Spleen (tissue), 11 donors: ENCODE data around the gene BMX. TPM values are rescaled to one million over a fixed set of nuclear protein-coding genes. Genes with fewer than 3 reads are reported as not detected.

Experiments used
- DNase-seq: peaks from one replicate; pipeline ENCODE4 v3.0.0-alpha.2; 2020
- H3K27ac ChIP-seq, 8 donors: fragments of 200-600 bp; sonication (generic) in 7 of 8; 1 replicate in 4 of 8; 2 replicates in 4 of 8; pipeline versions ENCODE4 v1.5.0 to v1.8.0; 2016 to 2021; ENCODE audit warnings: inconsistent platforms in 4 of 8, mild to moderate bottlenecking in 4 of 8, moderate library complexity in 1 of 8
- H3K27me3 ChIP-seq, 7 donors: fragments of 200-600 bp; sonication (generic) in 6 of 7; replicated peaks in 1 of 7; 1 replicate in 4 of 7; 2 replicates in 3 of 7; pipeline versions ENCODE4 v1.5.0 to v1.8.0; 2016 to 2021; ENCODE audit warnings: inconsistent platforms in 3 of 7, mild to moderate bottlenecking in 1 of 7
- H3K36me3 ChIP-seq, 6 donors: fragments of 200-600 bp; sonication (generic) in 5 of 6; 1 replicate in 4 of 6; 2 replicates in 2 of 6; pipeline versions ENCODE4 v1.5.0 to v1.8.0; 2016 to 2021; ENCODE audit warnings: inconsistent platforms in 2 of 6
- H3K4me1 ChIP-seq, 6 donors: fragments of 200-600 bp; sonication (generic) in 5 of 6; 1 replicate in 3 of 6; 2 replicates in 3 of 6; pipeline versions ENCODE4 v1.5.0 to v1.8.0; 2016 to 2021; ENCODE audit warnings: inconsistent platforms in 3 of 6
- H3K4me3 ChIP-seq, 8 donors: fragments of 200-600 bp; sonication (generic) in 7 of 8; 1 replicate in 4 of 8; 2 replicates in 4 of 8; pipeline versions ENCODE4 v1.5.0 to v1.8.0; 2016 to 2021; ENCODE audit warnings: inconsistent platforms in 4 of 8, mild to moderate bottlenecking in 4 of 8, moderate library complexity in 2 of 8
- H3K9me3 ChIP-seq, 8 donors: fragments of 200-600 bp; sonication (generic) in 7 of 8; 1 replicate in 4 of 8; 2 replicates in 4 of 8; pipeline versions ENCODE4 v1.5.0 to v1.8.0; 2016 to 2021; ENCODE audit warnings: inconsistent platforms in 4 of 8
- POLR2A ChIP-seq, 3 donors: fragments of 450-650 bp; IDR thresholded peaks; one replicate each; pipeline ENCODE4 v1.5.1; 2017; ENCODE audit warnings: antibody characterized with exemption in 3 of 3, mild to moderate bottlenecking in 1 of 3
- POLR2AphosphoS5 ChIP-seq, 3 donors: sonication (generic); formaldehyde crosslinking; IDR thresholded peaks; one replicate each; pipeline ENCODE4 v1.5.1; 2017; ENCODE audit warnings: antibody characterized with exemption in 3 of 3
- WGBS, 5 donors: extraction: QIAGEN DNeasy Blood & Tissue Kit in 3 of 5; methylation state at CpG; one replicate each; pipeline versions ENCODE4 v1.1.5 to v1.1.7; 2013 to 2018; 5-methylcytosine and 5-hydroxymethylcytosine counted together
- intact Hi-C: fragments of 100-400 bp; cut with DNase I; formaldehyde crosslinking; loops from one replicate; pipeline ENCODE4 v1.15.0; 2023; ENCODE audit warnings: low total_unique reads
- polyA plus RNA-seq, 3 donors: library from polyadenylated mRNA; stranded (reverse); fragments of 200-250 nt; gene quantifications; one replicate each; pipeline ENCODE4 v1.2.1, GENCODE V29; 2013
- total RNA-seq, 7 donors: library from RNA; depleted of rRNA in 3 of 7; stranded (reverse); fragments of >200 nt in 3 of 7; fragmentation: NEBNext Ultra II Directional in 4 of 7; extraction: Animal tissue kit (Norgen Biotek cat#: 25700) in 4 of 7; gene quantifications; one replicate each; pipeline versions ENCODE4 v1.1.0 to v1.2.1, GENCODE V29; 2016 to 2021
- TF ChIP-seq, protein P1 (sequence below), 11 experiments: fragments of 200-600 bp in 7 of 11; fragments of 450-650 bp in 4 of 11; sonication (generic) in 4 of 11; IDR thresholded peaks in 8 of 11; conservative IDR thresholded peaks in 3 of 11; 1 replicate in 7 of 11; 2 replicates in 4 of 11; pipeline versions ENCODE4 v1.4.0 to v1.8.0; 2016 to 2021; ENCODE audit warnings: antibody characterized with exemption in 11 of 11, inconsistent platforms in 4 of 11, mild to moderate bottlenecking in 1 of 11
- donor health status: healthy with polysubstance abuse.
- donor health status: DM: no; HTN: no; CAD: no; lungs with moderate emphysema.
- donor health status: DM: no; HTN: no; CAD: no.
- donor health status: Bipolar disorder and iron deficiency.
- donor health status: healthy.
- donor health status: DM: no; HTN: no; CAD: no.
- donor health status: DM: yes; HTN: yes; CAD: no.

BMX gene
- total and polyA plus RNA-seq, 10 donors, result 0.67 to 7.4 (median 2.6) TPM

DNA sequence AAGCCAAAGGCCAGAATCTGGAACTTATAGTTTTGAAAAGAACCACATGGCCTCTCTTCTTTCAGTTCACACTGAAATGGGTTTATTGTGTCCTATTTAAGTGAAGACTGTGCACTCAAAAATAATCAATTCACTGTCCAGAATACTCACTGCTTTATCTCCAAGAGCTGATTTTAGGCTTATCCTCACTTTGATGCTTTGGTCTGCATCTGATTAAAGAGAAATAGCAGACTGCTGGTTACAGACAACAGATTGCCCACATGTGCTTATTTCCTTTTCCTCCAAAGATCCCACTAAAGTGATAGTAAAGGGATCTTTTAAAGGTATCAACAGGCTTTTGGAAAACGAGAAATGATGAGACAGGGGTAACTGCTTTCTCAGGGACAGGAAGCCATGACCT, 69.5 kb downstream of the BMX start:
- intact Hi-C loops, result no loop called here
- H3K4me3 ChIP-seq, result no peak overlapping the region
- TF ChIP-seq POLR2A (IDR thresholded peaks at IDR 0.05) (no peak), POLR2AphosphoS5 (IDR thresholded peaks at IDR 0.05) (no peak)
- TF ChIP-seq, protein P1, sequence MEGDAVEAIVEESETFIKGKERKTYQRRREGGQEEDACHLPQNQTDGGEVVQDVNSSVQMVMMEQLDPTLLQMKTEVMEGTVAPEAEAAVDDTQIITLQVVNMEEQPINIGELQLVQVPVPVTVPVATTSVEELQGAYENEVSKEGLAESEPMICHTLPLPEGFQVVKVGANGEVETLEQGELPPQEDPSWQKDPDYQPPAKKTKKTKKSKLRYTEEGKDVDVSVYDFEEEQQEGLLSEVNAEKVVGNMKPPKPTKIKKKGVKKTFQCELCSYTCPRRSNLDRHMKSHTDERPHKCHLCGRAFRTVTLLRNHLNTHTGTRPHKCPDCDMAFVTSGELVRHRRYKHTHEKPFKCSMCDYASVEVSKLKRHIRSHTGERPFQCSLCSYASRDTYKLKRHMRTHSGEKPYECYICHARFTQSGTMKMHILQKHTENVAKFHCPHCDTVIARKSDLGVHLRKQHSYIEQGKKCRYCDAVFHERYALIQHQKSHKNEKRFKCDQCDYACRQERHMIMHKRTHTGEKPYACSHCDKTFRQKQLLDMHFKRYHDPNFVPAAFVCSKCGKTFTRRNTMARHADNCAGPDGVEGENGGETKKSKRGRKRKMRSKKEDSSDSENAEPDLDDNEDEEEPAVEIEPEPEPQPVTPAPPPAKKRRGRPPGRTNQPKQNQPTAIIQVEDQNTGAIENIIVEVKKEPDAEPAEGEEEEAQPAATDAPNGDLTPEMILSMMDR (IDR thresholded peaks at IDR 0.05 in 8 of 11, conservative IDR thresholded peaks at IDR 0.05 in 3 of 11), result no peak
- no peak for DNase-seq
- H3K4me1 ChIP-seq, result no peaks in the 10 kb centered on the region
- H3K9me3 ChIP-seq, result no peaks in the 10 kb centered on the region
- H3K27ac ChIP-seq, result no peak overlapping the region
- no peaks in the 10 kb centered on the region for H3K36me3 ChIP-seq
- WGBS, 5 donors, result 20 to 31% (median 24%) methylated on average over 1 of the region's 1 CpG
- peaks cover 0 to 48% (median 0%) of the 10 kb centered on the region in 7 donors for H3K27me3 ChIP-seq

DNA sequence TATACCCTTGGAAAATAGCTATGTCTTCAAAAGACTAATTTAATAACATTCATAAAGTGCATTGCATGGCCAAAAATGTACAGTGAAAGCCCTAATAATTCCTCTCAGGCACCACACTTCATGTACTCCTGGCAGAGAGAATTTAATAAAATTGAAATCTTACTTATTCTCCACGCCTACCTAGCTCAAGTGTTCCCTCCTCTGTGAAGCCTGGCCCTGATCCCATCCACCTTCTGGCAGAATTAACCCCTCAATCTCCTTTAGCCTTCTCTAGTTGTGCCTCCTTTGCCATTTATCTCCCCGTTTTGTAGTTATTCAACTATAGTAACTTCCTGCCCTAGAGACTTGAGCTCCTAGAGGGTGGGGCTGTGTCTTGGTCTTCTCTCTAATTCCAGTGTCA, 73.4 kb downstream of the BMX start:
- H3K27me3 ChIP-seq, result peaks cover 0 to 38% (median 0%) of the 10 kb centered on the region in 7 donors
- H3K36me3 ChIP-seq, result no peaks in the 10 kb centered on the region
- DNase-seq, result no peak
- TF ChIP-seq, protein P1 (IDR thresholded peaks at IDR 0.05 in 8 of 11, conservative IDR thresholded peaks at IDR 0.05 in 3 of 11), result no peak
- no peak for TF ChIP-seq POLR2AphosphoS5 (IDR thresholded peaks at IDR 0.05)
- no peak for TF ChIP-seq POLR2A (IDR thresholded peaks at IDR 0.05)
- H3K27ac ChIP-seq, result no peak overlapping the region
- WGBS, 5 donors, result 44 to 82% (median 69%) methylated on average over 2 of the region's 2 CpGs
- intact Hi-C loops, result no loop called here
- no peaks in the 10 kb centered on the region for H3K4me1 ChIP-seq
- H3K9me3 ChIP-seq, result no peaks in the 10 kb centered on the region
- H3K4me3 ChIP-seq, result no peak overlapping the region

GRCh38 chrX:15576019-15576418, 75.4 kb downstream of the BMX start:
- H3K36me3 ChIP-seq, result no peaks in the 10 kb centered on the region
- WGBS, 5 donors, result 42 to 85% (median 67%) methylated on average over 1 of the region's 1 CpG
- DNase-seq, result no peak
- H3K27me3 ChIP-seq, result peaks cover 0 to 26% (median 0%) of the 10 kb centered on the region in 7 donors
- no peaks in the 10 kb centered on the region for H3K4me1 ChIP-seq
- H3K27ac ChIP-seq, result no peak overlapping the region
- intact Hi-C loops, result no loop called here
- H3K4me3 ChIP-seq, result no peak overlapping the region
- TF ChIP-seq POLR2A (IDR thresholded peaks at IDR 0.05) (no peak), POLR2AphosphoS5 (IDR thresholded peaks at IDR 0.05) (no peak)
- TF ChIP-seq, protein P1 (IDR thresholded peaks at IDR 0.05 in 8 of 11, conservative IDR thresholded peaks at IDR 0.05 in 3 of 11), result no peak
- no peaks in the 10 kb centered on the region for H3K9me3 ChIP-seq

DNA sequence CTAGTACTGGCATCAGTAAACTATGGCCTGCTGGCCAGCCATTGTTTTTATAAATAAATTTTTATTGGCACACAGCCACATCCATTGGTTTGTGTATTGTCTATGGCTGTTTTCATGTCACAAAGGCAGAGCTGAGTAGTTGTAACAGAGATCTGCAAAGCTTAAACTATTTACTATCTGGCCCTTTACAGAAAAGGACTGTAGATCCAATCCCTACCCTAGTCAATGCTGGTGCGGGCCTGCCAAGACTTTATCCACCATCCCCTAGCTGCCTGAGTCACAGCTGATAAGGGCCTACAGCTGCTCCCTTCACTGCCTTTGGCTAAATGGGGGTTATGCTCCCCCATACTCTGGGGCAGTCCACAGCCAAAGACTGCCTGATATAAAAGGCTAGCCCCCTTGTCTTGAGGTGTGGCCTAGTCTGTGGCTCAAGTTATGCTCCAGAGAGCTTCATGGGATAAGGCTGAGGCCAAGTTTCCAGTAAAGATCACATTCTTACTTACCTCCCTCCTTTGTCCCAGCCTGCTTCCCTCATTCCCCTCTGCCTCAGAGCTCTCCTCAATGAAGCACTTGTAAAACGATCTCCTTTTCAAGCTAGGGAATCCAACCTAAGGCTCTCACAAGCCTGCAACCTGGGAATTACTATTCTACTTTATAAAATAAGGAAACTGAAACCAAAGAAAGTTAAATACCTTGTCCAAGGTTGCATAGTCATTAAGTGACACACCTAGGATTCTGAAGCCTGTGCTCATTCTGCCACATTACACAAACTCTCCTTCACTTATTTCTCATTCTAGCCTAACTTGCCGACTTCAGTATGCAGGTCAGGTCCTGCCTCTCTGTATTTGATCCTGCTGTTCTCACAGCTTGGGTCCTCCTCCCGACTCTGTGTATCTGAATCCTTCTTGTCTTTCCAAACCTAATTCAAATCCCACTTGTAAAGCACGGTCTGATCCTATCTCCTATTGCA, 79.5 kb downstream of the BMX start:
- 53 to 79% (median 78%) methylated on average over 5 of the region's 5 CpGs for WGBS, 5 donors
- no peak for DNase-seq
- no peak overlapping the region for H3K27ac ChIP-seq
- intact Hi-C loops, result no loop called here
- no peaks in the 10 kb centered on the region for H3K36me3 ChIP-seq
- peaks cover 0 to 21% (median 0%) of the 10 kb centered on the region in 7 donors for H3K27me3 ChIP-seq
- no peaks in the 10 kb centered on the region for H3K9me3 ChIP-seq
- TF ChIP-seq POLR2AphosphoS5 (IDR thresholded peaks at IDR 0.05), result no peak
- TF ChIP-seq, protein P1 (IDR thresholded peaks at IDR 0.05 in 8 of 11, conservative IDR thresholded peaks at IDR 0.05 in 3 of 11), result no peak
- no peak for TF ChIP-seq POLR2A (IDR thresholded peaks at IDR 0.05)
- no peak overlapping the region for H3K4me3 ChIP-seq
- H3K4me1 ChIP-seq, result no peaks in the 10 kb centered on the region
